Large intestine (tissue), 3 donors: ENCODE results near the gene DOK1. TPM values are rescaled to one million over a fixed set of nuclear protein-coding genes. Genes with fewer than 3 reads are reported as not detected.

ENCODE experiments used
- DNase-seq, 2 donors: peaks; one replicate each; pipeline versions ENCODE4 v3.0.0 to v3.0.0-alpha.2; 2013
- H3K27ac ChIP-seq: one replicate; pipeline ENCODE4 v1.5.1; 2013; ENCODE audit warnings: low read length
- H3K27me3 ChIP-seq: 2 replicates; pipeline ENCODE4 v1.6.1; 2013; ENCODE audit warnings: low read length; ENCODE audit not compliant: control insufficient read depth, insufficient read depth
- H3K36me3 ChIP-seq: 2 replicates; pipeline ENCODE4 v1.6.1; 2013; ENCODE audit warnings: low read length; ENCODE audit not compliant: control insufficient read depth, insufficient read depth
- H3K4me1 ChIP-seq: one replicate; pipeline ENCODE4 v1.6.1; 2013; ENCODE audit warnings: low read length; ENCODE audit not compliant: control insufficient read depth, insufficient read depth
- H3K4me3 ChIP-seq: one replicate; pipeline ENCODE4 v1.5.1; 2013; ENCODE audit warnings: low read length
- H3K9me3 ChIP-seq: one replicate; pipeline ENCODE4 v1.6.1; 2013; ENCODE audit warnings: mild to moderate bottlenecking, low read depth, low read length, moderate library complexity; ENCODE audit not compliant: control insufficient read depth
- WGBS: methylation state at CpG from one replicate; pipeline ENCODE4 v1.1.5; 2013; ENCODE audit warnings: low lambda C conversion rate; ENCODE audit not compliant: insufficient coverage; 5-methylcytosine and 5-hydroxymethylcytosine counted together
- polyA plus RNA-seq: library from polyadenylated mRNA; unstranded; fragments of 120-200 nt; gene quantifications from one replicate; pipeline ENCODE4 v1.2.1, GENCODE V29; 2013

Gene DOK1
- polyA plus RNA-seq, 1 donor, result 6.4 TPM

GRCh38 chr2:74603282-74604000 is 48.9 kb downstream of the DOK1 start:
- H3K27me3 ChIP-seq, result peaks cover 15% of the 10 kb centered on the region
- no peaks in the 10 kb centered on the region for H3K4me1 ChIP-seq
- no peak for DNase-seq
- H3K27ac ChIP-seq, result no peak overlapping the region
- H3K36me3 ChIP-seq, result no peaks in the 10 kb centered on the region
- H3K9me3 ChIP-seq, result no peaks in the 10 kb centered on the region
- WGBS, result 73% methylated on average over 4 of the region's 7 CpGs
- H3K4me3 ChIP-seq, result no peak overlapping the region

DNA sequence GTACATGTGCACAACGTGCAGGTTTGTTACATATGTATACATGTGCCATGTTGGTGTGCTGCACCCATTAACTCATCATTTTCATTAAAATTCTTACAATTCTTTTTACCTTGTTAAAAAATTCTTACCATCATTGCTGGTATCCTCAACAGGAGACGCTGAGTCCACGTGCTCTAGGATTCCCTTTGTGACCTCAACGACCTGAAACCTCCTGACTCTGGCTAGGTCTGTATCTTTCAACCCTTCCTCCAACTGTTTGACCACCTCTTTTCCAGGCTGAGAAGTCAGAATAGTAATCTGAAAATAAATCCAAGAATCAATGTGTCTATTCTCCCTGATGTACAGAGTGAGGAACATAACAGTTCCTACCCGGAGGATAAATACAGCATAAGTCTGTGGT is 52.4 kb downstream of the DOK1 start:
- Histone ChIP-seq H3K36me3 (no peaks in the 10 kb centered on the region), H3K9me3 (no peaks in the 10 kb centered on the region), H3K27ac (no peak overlapping the region), H3K4me3 (no peak overlapping the region), H3K4me1 (no peaks in the 10 kb centered on the region), H3K27me3 (peaks cover 14% of the 10 kb centered on the region)
- 64% methylated on average over 4 of the region's 5 CpGs for WGBS
- no peak for DNase-seq

Other genes starting within 250 kb of the DOK1 start
- gene SLC4A5, start 211.3 kb upstream of the DOK1 start, polyA plus RNA-seq, result 1.5 TPM
- 90.7 TPM for gene DCTN1, start 174.4 kb upstream of the DOK1 start, polyA plus RNA-seq
- 2.0 TPM for gene C2orf81, start 133.1 kb upstream of the DOK1 start, polyA plus RNA-seq
- gene WDR54, start 133.0 kb upstream of the DOK1 start, polyA plus RNA-seq, result 13.4 TPM
- 105 TPM for gene RTKN, start 112.8 kb upstream of the DOK1 start, polyA plus RNA-seq
- 34.7 TPM for gene INO80B, start 99.6 kb upstream of the DOK1 start, polyA plus RNA-seq
- 75.4 TPM for gene WBP1, start 96.3 kb upstream of the DOK1 start, polyA plus RNA-seq
- gene MOGS, start 89.3 kb upstream of the DOK1 start, polyA plus RNA-seq, result 65.7 TPM
- 45.3 TPM for gene MRPL53, start 82.0 kb upstream of the DOK1 start, polyA plus RNA-seq
- gene CCDC142, start 71.7 kb upstream of the DOK1 start, polyA plus RNA-seq, result 21.3 TPM
- gene TTC31, start 71.6 kb upstream of the DOK1 start, polyA plus RNA-seq, result 51.4 TPM
- 47.8 TPM for gene LBX2, start 55.1 kb upstream of the DOK1 start, polyA plus RNA-seq
- gene PCGF1, start 47.0 kb upstream of the DOK1 start, polyA plus RNA-seq, result 25.5 TPM
- gene TLX2, start 40.3 kb upstream of the DOK1 start, polyA plus RNA-seq, result 5.0 TPM
- 12.9 TPM for gene DQX1, start 28.5 kb upstream of the DOK1 start, polyA plus RNA-seq
- 145 TPM for gene AUP1, start 25.0 kb upstream of the DOK1 start, polyA plus RNA-seq
- 28.2 TPM for gene HTRA2, start 24.8 kb upstream of the DOK1 start, polyA plus RNA-seq
- 3.6 TPM for gene LOXL3, start 778 bp upstream of the DOK1 start, polyA plus RNA-seq
- 0.12 TPM for gene M1AP, start 93.6 kb downstream of the DOK1 start, polyA plus RNA-seq
- 2.9 TPM for gene SEMA4F, start 99.5 kb downstream of the DOK1 start, polyA plus RNA-seq